VCaP (cell line): ENCODE data around the gene CPPED1.

Source experiments
- H3K27ac ChIP-seq: fragments of 450-650 bp; 2 replicates; pipeline ENCODE4 v1.5.1; 2017
- CTCF ChIP-seq: fragments of 450-650 bp; conservative IDR thresholded peaks from 2 replicates; pipeline ENCODE4 v1.5.1; 2017; ENCODE audit warnings: mild to moderate bottlenecking, moderate library complexity

The CPPED1 gene

GRCh38 chr16:12740986-12741610 is 62.6 kb downstream of the CPPED1 start:
- TF ChIP-seq CTCF: no peak

GRCh38 chr16:12739738-12740137 is 63.9 kb downstream of the CPPED1 start:
- TF ChIP-seq CTCF: no peak
- no peak overlapping the region for H3K27ac ChIP-seq

More at GRCh38 chr16:12740986-12741610, 62.6 kb downstream of the CPPED1 start:
- no peak overlapping the region for H3K27ac ChIP-seq

GRCh38 chr16:12737563-12737962 is 66.1 kb downstream of the CPPED1 start:
- no peak overlapping the region for H3K27ac ChIP-seq
- TF ChIP-seq CTCF: no peak

- TF ChIP-seq CTCF: no peak
- no peak overlapping the region for H3K27ac ChIP-seq
These were observed 67.9 kb downstream of the CPPED1 start for GRCh38 chr16:12735805-12736204.

- no peak for TF ChIP-seq CTCF
- H3K27ac ChIP-seq: no peak overlapping the region
These were observed 71.1 kb downstream of the CPPED1 start for GRCh38 chr16:12732600-12732999.

GRCh38 chr16:12729448-12729847 is 74.2 kb downstream of the CPPED1 start:
- no peak overlapping the region for H3K27ac ChIP-seq
- no peak for TF ChIP-seq CTCF

- H3K27ac ChIP-seq: no peak overlapping the region
- TF ChIP-seq CTCF: no peak
These were observed 75.2 kb downstream of the CPPED1 start for GRCh38 chr16:12728469-12728868.
